K562 (cell line): ENCODE measurements around the gene CGB3. TPM values are rescaled to one million over a fixed set of nuclear protein-coding genes. Genes with fewer than 3 reads are reported as not detected.

Source experiments
- ATAC-seq: fragments of 200-7000 bp; cut with Tn5 transposase; 3 replicates; pipeline ENCODE4 v1.9.1; 2020; ENCODE audit warnings: moderate library complexity
- BruUV-seq: library from RNA; stranded (reverse); fragments of 400-500 nt; replicated peaks from 2 replicates; lab custom pipeline; 2021; lab: Mats Ljungman, UMichigan
- CTCF ChIA-PET: fragments of 300-600 bp; formaldehyde crosslinking; extraction: SDS; loops from one replicate; lab custom pipeline; 2021; ENCODE audit warnings: low intra/inter-chr PET ratio; lab: Yijun Ruan, JAX
- POLR2A ChIA-PET: fragments of 300-600, 350-650 bp; sonication (Branson Sonifier 250); formaldehyde crosslinking; extraction: SDS; loops from one replicate; lab custom pipeline; 2021; ENCODE audit warnings: antibody characterized with exemption, inconsistent platforms; lab: Yijun Ruan, JAX
- DNase-seq, 4 experiments: peaks; one replicate each; pipeline versions ENCODE4 v3.0.0 to v3.0.0-alpha.2; 2011 to 2018; ENCODE audit warnings: low spot score in 3 of 4, mixed read lengths in 3 of 4; ENCODE audit errors: extremely low read depth in 1 of 4
- FAIRE-seq: peaks from 2 replicates; lab custom pipeline; 2011; peaks lifted over from hg19 to GRCh38; lab: Jason Lieb, UNC
- H2AFZ ChIP-seq: 2 replicates; pipeline ENCODE4 v1.6.0; 2011; ENCODE audit warnings: low read depth, low read length, control low read depth, inconsistent platforms
- H3K27ac ChIP-seq: fragments of 200-600 bp; 3 replicates; pipeline ENCODE4 v1.8.0; 2011; ENCODE audit warnings: low read depth, mild to moderate bottlenecking, control low read depth, inconsistent platforms, low read length, moderate library complexity, mixed read lengths; ENCODE audit errors: extremely low read depth
- H3K27me3 ChIP-seq, 2 experiments: fragments of 300-600 bp in 1 of 2; 2 replicates in 1 of 2; 3 replicates in 1 of 2; pipeline versions ENCODE4 v1.6.0 to v1.8.0; 2011; ENCODE audit warnings: inconsistent platforms in 2 of 2, low read length in 2 of 2, mild to moderate bottlenecking in 1 of 2, mixed read lengths in 1 of 2, moderate library complexity in 1 of 2; ENCODE audit not compliant: control insufficient read depth in 2 of 2, insufficient read depth in 2 of 2
- H3K36me3 ChIP-seq: fragments of 300-600 bp; 3 replicates; pipeline ENCODE4 v1.8.0; 2011; ENCODE audit warnings: mild to moderate bottlenecking, low read length, inconsistent platforms; ENCODE audit not compliant: control insufficient read depth, insufficient read depth
- H3K4me1 ChIP-seq, 2 experiments: fragments of 200-600 bp in 1 of 2; replicated peaks in 1 of 2; 2 replicates in 1 of 2; 3 replicates in 1 of 2; pipeline versions ENCODE4 v1.5.1 to v1.8.0; 2011; ENCODE audit warnings: inconsistent platforms in 2 of 2, low read length in 2 of 2, mild to moderate bottlenecking in 1 of 2, mixed read lengths in 1 of 2, moderate library complexity in 1 of 2; ENCODE audit not compliant: control insufficient read depth in 2 of 2, insufficient read depth in 2 of 2
- H3K4me2 ChIP-seq: 2 replicates; pipeline ENCODE4 v1.6.1; 2011; ENCODE audit warnings: low read length, control low read depth, inconsistent platforms, mixed read lengths; ENCODE audit not compliant: insufficient read depth
- H3K4me3 ChIP-seq: fragments of 200-600 bp; sonication (generic), shearing (Covaris generic); 2 replicates; pipeline ENCODE4 v1.5.1; 2016; ENCODE audit warnings: control low read depth, inconsistent platforms
- H3K79me2 ChIP-seq: fragments of 200-600 bp; 3 replicates; pipeline ENCODE4 v1.8.0; 2011; ENCODE audit warnings: low read length, inconsistent platforms; ENCODE audit not compliant: control insufficient read depth, insufficient read depth
- H3K9ac ChIP-seq, 2 experiments: 2 replicates each; pipeline versions ENCODE4 v1.6.0 to v1.6.1; 2011; ENCODE audit warnings: low read depth in 2 of 2, low read length in 2 of 2, control low read depth in 1 of 2, inconsistent platforms in 1 of 2, mild to moderate bottlenecking in 1 of 2, mixed read lengths in 1 of 2; ENCODE audit not compliant: insufficient read depth in 1 of 2
- H3K9me1 ChIP-seq: one replicate; pipeline ENCODE4 v1.6.0; 2011; ENCODE audit warnings: inconsistent platforms, mild to moderate bottlenecking, low read length, moderate library complexity; ENCODE audit not compliant: control insufficient read depth, insufficient read depth
- H3K9me3 ChIP-seq: replicated peaks from 2 replicates; pipeline ENCODE4 v1.5.1; 2011; ENCODE audit warnings: low read depth, low read length, inconsistent platforms; ENCODE audit not compliant: control insufficient read depth, insufficient read depth
- H4K20me1 ChIP-seq: replicated peaks from 2 replicates; pipeline ENCODE4 v1.6.1; 2011; ENCODE audit warnings: low read length, inconsistent platforms, mixed read lengths; ENCODE audit not compliant: control insufficient read depth, insufficient read depth
- ARID1B ChIP-seq: fragments of 450-650 bp; IDR thresholded peaks from 2 replicates; pipeline ENCODE4 v1.6.1; 2016; ENCODE audit warnings: antibody characterized with exemption, mild to moderate bottlenecking, inconsistent platforms
- WGBS: fragments of 100-300 bp; shearing (Covaris generic); methylation state at CpG from one replicate; pipeline ENCODE4 v1.1.6; 2016; ENCODE audit warnings: low coverage, mixed read lengths; ENCODE audit not compliant: insufficient coverage; ENCODE audit errors: missing lambda C conversion rate; 5-methylcytosine and 5-hydroxymethylcytosine counted together
- in situ Hi-C: fragments of 300-500 bp; cut with MboI; formaldehyde crosslinking; loops from 4 replicates; pipeline ENCODE4 v1.15.0; 2018; ENCODE audit warnings: inconsistent platforms, mixed read lengths
- intact Hi-C: fragments of 100-400 bp; cut with micrococcal nuclease; formaldehyde crosslinking; loops from 2 replicates; pipeline ENCODE4 v1.14.2; 2022
- polyA plus RNA-seq, 8 experiments: library from polyadenylated mRNA; depleted of rRNA in 4 of 8; stranded (reverse) in 5 of 8; unstranded in 3 of 8; fragments of >200 nt; fragmentation: Nextera tagmentation in 2 of 8; fragmentation: Illumina TruSeq in 1 of 8; extraction: Ambion mirVana in 2 of 8; extraction: Trizol in 1 of 8; gene quantifications; 2 replicates each; pipeline versions ENCODE4 v1.2.1 to v1.2.3, GENCODE V29; 2011 to 2014; ENCODE audit warnings: inconsistent platforms in 1 of 8, missing spikeins in 1 of 8
- total RNA-seq, 7 experiments: library from RNA; depleted of rRNA in 6 of 7; stranded (reverse); fragments of >200 nt in 6 of 7; fragmentation: Illumina TruSeq in 2 of 7; extraction: Trizol in 2 of 7; gene quantifications; 2 replicates each; pipeline versions ENCODE4 v1.2.1 to v1.2.3, GENCODE V29; 2011 to 2021; ENCODE audit warnings: low replicate concordance in 1 of 7
- TF ChIP-seq, protein P1 (sequence below): sonication (generic); formaldehyde crosslinking; IDR thresholded peaks from 2 replicates; pipeline ENCODE4 v1.8.0; 2022; ENCODE audit warnings: missing genetic modification reagents, mild to moderate bottlenecking, moderate library complexity, borderline replicate concordance

Gene CGB3
- total and polyA plus RNA-seq, 9 of the 15 experiments (the other 6 are each of a cell fraction or from before 2014, with no cell fraction given) = not detected

DNA sequence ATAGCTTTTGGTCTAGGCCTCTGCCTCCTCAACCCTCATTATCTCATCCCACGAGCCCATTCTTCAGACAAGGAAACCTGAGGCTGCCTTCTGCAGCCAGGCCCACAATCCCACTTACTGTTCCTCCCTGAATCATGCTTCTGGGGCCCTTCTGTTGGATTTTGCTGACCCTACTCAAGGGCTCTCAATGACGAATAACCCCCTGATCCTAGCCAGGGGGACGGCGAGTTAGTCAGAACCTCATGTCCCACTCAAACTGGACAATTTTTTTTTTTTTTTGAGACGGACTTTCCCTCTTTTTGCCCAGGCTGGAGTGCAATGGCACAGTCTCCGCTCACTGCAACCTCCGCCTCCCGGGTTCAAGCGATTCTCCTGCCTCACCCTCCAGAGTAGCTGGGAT, 2.0 kb downstream of the CGB3 start:
- no peak for FAIRE-seq

More for the DNA sequence above, 2.0 kb downstream of the CGB3 start:
- H3K27me3 ChIP-seq = no peaks in the 10 kb centered on the region
- peaks cover 21 to 41% of the 10 kb centered on the region in 2 experiments; a peak in 4 of 5 replicates for H3K4me1 ChIP-seq
- H4K20me1 ChIP-seq = peaks cover 6% of the 10 kb centered on the region; the same call in 1 of the 2 replicates
- no peak overlapping the region for H3K27ac ChIP-seq
- no peak overlapping the region for H3K9ac ChIP-seq
- H3K9me3 ChIP-seq = no peaks in the 10 kb centered on the region
- peaks cover under 1% of the 10 kb centered on the region; the same call in 1 of the 3 replicates for H3K36me3 ChIP-seq
- DNase-seq (no peak), ATAC-seq (no peak)
- H2AFZ ChIP-seq = no peak overlapping the region
- ChIA-PET POLR2A (no interaction called here), CTCF (no interaction called here)
- H3K9me1 ChIP-seq = peaks cover 5% of the 10 kb centered on the region
- H3K4me3 ChIP-seq = no peak overlapping the region
- TF ChIP-seq ARID1B = no peak
- TF ChIP-seq, protein P1, sequence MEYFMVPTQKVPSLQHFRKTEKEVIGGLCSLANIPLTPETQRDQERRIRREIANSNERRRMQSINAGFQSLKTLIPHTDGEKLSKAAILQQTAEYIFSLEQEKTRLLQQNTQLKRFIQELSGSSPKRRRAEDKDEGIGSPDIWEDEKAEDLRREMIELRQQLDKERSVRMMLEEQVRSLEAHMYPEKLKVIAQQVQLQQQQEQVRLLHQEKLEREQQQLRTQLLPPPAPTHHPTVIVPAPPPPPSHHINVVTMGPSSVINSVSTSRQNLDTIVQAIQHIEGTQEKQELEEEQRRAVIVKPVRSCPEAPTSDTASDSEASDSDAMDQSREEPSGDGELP = 0 out of 2 replicates have a peak, but pooled peaks have one; percentile 12
- in situ Hi-C loops = no loop called here
- intact Hi-C loops = no loop called here
- no peaks in the 10 kb centered on the region for H3K79me2 ChIP-seq
- no peak overlapping the region for H3K4me2 ChIP-seq
- WGBS = 46% methylated on average over 9 of the region's 9 CpGs
- no TSS peak for BruUV-seq
